Stimulated activated CD8-positive, alpha-beta memory T cell treated with anti-CD3 and anti-CD28 coated beads, Interleukin-12 subunit alpha, Interleukin-12 subunit beta, amount 100 ng/mL, for 1 hour (primary cell): ENCODE measurements around the gene PLA2G4D.

Source experiments
- DNase-seq: peaks from one replicate; pipeline ENCODE4 v3.0.0-alpha.2; 2020; ENCODE audit warnings: low read depth

Gene PLA2G4D

GRCh38 chr15:42094512-42094963 is at the start of gene PLA2G4D:
PLA2G4D (minus strand) TSS chr15:42094562; CDS start chr15:42094459, 103 bp downstream.
- DNase-seq: no peak

- no peak for DNase-seq
These were observed 49.0 kb upstream of the PLA2G4D start for GRCh38 chr15:42143356-42143755.

GRCh38 chr15:42141795-42142667 is 47.7 kb upstream of the PLA2G4D start:
- no peak for DNase-seq

DNA sequence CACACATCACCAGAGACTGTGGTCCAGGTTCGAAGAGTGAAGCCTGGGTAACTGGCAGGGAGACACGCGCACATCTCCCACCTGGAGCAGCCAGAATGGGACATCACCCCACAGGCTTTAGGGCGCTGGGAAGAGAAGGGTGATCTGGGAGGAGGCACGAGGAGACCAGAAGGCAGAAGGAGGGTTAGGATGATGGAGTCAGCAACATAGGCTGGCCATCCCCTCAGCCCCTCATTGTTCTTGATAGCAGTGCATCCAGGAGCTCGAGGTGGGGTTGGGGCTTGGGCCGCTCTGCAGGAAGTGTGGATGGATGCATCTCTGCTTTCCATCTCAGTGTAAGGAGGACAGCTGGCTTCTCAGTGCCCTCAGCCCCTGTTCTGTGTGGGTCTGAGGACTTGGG is 46.9 kb upstream of the PLA2G4D start:
- no peak for DNase-seq

- DNase-seq: no peak
These were observed 46.2 kb upstream of the PLA2G4D start for GRCh38 chr15:42140383-42141070.

DNA sequence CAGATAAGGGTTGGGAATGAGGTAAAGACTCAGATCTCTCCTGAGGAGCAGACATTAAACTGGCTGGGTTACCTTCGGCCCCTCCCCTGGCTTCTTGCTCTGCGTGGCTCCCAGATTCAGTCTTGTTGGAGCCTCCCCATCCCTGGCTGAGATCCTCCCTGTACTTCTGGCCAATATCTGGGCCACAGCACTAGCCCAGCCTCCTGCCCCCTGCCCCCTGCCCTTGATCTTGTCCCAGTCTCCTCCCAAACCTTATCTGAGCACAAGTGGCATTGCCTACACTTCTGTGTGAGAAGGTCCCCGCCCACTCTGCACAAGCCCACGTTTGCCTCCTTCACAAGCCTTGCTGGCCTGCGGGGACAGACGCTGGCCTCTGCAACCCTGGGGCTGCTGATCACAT is 45.2 kb upstream of the PLA2G4D start:
- DNase-seq: no peak

GRCh38 chr15:42138968-42139386 is 44.6 kb upstream of the PLA2G4D start:
- no peak for DNase-seq

DNA sequence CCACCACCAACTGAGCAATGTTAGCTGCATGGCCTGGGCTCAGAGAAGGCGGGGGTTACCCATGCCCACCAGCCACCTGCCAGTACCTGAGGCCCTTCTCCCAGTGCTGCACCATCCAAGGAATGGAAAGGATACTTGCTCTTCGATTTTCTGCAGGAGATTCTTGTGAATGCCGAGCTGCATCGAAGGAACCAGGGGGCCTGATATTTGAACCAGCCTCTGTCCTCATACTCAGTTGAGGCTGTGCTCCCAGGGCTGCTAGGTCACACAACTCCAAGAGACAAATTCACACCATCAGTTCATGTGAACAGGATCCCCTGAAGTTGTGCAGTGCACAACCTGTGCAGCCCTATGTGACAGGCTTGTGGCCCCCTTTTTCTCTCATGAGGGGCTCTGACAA is 44.0 kb upstream of the PLA2G4D start:
- no peak for DNase-seq

DNA sequence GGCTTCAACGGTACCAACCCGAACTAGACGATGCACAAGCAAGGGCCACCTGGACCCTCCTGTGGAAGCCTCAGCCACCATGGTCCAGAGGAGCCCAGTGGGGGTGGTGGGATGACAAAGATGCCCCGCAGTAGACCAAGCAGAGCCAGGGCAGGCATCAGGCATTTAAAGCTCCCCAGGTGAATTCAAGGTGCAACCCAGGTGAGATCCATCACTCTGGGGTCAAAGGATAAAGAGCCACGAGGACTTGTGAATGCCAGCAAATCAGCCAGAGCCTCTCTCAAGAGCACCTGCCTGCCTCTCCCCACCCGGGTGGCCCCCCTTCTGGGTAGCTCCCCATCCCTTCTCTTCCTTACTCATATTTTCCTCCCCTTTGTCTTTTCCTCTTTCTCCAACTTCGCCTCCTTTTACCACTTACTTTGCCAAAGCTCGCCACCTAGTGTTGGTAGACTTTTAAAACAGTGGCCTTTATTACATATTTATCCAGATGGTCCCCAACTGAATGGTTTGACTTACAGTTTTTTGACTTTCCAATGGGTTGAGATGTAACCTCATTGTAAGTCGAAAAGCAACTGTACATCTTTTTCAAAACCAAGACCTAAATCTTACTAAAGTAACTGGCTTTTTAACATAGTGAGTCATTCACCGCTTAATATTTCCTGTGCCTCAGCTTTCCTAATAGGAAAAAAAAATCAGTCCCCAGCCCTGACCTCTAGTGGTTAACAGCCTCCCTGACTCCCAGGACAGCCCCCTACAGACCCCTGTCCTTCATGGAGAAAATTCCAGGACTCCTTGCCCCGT is 43.3 kb upstream of the PLA2G4D start:
- DNase-seq: no peak

GRCh38 chr15:42136513-42136912 is 42.2 kb upstream of the PLA2G4D start:
- DNase-seq: no peak

GRCh38 chr15:42135351-42135750 is 41.0 kb upstream of the PLA2G4D start:
- DNase-seq: no peak

DNA sequence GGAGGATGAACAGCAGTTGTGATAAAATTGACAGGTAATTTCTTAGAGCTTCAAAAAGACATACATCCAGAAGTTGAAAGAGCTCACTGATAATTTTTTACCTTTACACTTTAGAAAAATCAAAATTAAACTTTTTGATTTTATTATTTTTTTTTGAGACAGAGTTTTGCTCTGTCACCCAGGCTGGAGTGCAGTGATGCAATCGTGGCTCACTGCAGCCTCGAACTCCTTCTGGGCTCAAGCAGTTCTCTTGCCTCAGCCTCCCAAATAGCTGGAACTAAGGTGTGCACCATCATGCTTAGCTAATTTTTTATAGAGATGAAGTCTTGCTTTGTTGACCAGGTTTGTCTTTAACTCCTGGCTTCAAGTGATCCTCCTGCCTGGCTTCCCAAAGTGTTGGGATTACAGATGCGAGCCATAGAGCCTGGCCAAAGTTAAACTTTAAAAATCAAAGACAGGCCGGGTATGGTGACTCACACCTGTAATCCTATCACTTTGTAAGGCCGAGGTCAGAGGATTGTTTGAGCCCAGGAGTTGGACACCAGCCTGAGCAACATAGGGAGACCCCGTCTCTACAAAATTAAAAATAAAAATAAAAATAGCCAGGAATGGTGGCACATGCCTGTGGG is 40.4 kb upstream of the PLA2G4D start:
- DNase-seq: no peak

- DNase-seq: peak; percentile 7
These were observed 39.6 kb upstream of the PLA2G4D start for GRCh38 chr15:42133886-42134502.

DNA sequence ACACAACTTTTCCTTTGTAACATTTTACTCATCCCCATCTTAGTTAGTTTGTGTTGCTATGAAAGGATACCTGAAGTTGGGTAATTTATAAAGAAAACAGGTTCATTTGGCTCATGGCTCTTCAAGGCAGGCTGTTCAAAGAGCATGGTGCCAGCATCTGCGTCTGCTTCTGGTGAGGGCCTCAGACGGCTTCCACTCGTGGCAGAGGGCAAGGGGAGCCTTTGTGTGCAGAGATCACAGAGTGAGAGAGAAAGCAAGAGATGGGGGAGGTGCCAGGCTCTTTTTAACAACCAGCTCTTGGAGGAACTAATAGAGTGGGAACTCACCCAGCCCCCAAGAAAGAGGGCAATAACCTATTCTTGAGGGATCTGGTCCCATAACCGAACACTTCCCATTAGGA is 39.0 kb upstream of the PLA2G4D start:
- DNase-seq: no peak

GRCh38 chr15:42131826-42132806 is 37.8 kb upstream of the PLA2G4D start:
- no peak for DNase-seq

- DNase-seq: no peak
These were observed 36.6 kb upstream of the PLA2G4D start for GRCh38 chr15:42131006-42131405.

DNA sequence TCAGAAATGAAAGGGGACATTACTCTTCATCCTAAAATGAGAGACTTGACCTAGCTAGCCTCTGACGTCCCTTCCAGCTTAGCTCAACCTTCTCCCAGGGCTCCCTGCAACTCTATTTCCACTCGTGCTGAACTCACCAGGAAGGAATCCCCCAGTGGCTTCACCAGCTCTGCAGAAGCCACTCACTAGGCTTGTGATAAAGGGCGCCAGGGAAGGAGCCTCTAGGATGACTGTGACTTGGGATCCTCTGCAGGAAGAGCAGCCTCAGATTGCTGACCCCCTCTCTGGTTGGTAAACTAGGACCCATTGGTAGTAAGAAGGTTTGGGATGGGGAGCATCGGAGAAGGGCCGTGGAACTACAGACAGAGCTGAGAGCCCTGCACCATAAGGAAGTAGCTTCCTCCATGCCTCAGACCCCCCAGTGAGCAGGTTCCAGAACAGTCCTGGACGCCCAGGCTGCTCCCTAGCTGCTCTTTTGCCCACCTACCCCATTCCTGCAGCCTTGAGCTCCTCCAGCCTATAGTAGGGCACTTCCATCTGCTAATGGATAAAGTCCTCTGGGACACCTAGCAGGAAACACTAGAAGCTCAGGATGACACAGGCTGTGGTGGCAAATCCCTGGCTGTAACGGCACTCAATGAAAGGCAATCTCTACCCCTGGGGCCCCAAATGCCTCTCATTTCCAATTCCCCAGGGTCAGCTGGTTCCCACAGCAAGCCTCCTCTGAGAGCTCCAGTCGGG is 36.1 kb upstream of the PLA2G4D start:
- DNase-seq: no peak

- DNase-seq: no peak
These were observed 35.0 kb upstream of the PLA2G4D start for GRCh38 chr15:42129364-42129763.

DNA sequence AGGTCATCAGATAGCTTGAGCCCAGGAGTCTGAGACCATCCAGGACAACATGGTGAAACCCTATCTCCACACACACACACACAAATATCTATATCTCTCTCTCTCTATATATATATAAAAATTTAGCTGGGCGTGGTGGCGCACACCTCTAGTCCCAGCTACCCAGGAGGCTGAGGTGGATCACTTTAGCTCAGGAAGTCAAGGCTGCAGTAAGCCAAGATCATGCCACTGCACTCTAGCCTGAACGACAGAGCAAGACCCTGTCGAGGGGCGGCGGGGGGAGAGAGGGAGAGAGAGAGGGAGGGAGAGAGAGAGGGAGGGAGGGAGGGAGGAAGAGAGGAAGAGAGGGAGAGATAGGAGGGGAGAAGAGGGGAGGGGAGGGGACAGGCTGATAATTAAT is 34.1 kb upstream of the PLA2G4D start:
- no peak for DNase-seq

GRCh38 chr15:42123546-42123945 is 29.2 kb upstream of the PLA2G4D start:
- DNase-seq: no peak
